T-helper 17 cell (primary cell): ENCODE measurements around the gene PDE6B. TPM values are rescaled to one million over a fixed set of nuclear protein-coding genes. Genes with fewer than 3 reads are reported as not detected.
A peak's percentile ranks its signal among the peaks of the same experiment; 100 is the strongest.

ENCODE experiments used
- ATAC-seq: fragments of 150-1000 bp; cut with Tn5 transposase; 2 replicates; pipeline ENCODE4 v1.10.0; 2021; ENCODE audit warnings: mild to moderate bottlenecking, moderate library complexity
- DNase-seq, 3 donors: peaks; one replicate each; pipeline versions ENCODE4 v3.0.0 to v3.0.0-alpha.2; 2020 to 2021
- H3K9me3 ChIP-seq: one replicate; pipeline ENCODE4 v1.7.0; 2013; ENCODE audit warnings: low read length, mild to moderate bottlenecking; ENCODE audit not compliant: control insufficient read depth, poor library complexity, severe bottlenecking
- H3K27ac Mint-ChIP-seq: one replicate; pipeline ENCODE4 v1.8.0; 2022; ENCODE audit warnings: mild to moderate bottlenecking, moderate library complexity, mixed read lengths
- H3K27me3 Mint-ChIP-seq: one replicate; pipeline ENCODE4 v1.8.0; 2022; ENCODE audit warnings: mixed read lengths
- H3K36me3 Mint-ChIP-seq: one replicate; pipeline ENCODE4 v1.8.0; 2022; ENCODE audit warnings: low read depth, mixed read lengths
- H3K4me1 Mint-ChIP-seq: one replicate; pipeline ENCODE4 v1.8.0; 2022; ENCODE audit warnings: mild to moderate bottlenecking, mixed read lengths
- H3K4me3 Mint-ChIP-seq: one replicate; pipeline ENCODE4 v1.8.0; 2022; ENCODE audit warnings: mild to moderate bottlenecking, moderate library complexity, mixed read lengths
- total RNA-seq, 4 donors: library from RNA in 2 of 4; stranded (reverse) in 2 of 4; gene quantifications; one replicate each; pipeline ENCODE4 v1.2.3 and lab custom pipeline; 2022 to 2026

PDE6B gene
- total RNA-seq, 2 donors from 2014 or later, result 10.2 to 11.5 TPM

GRCh38 chr4:656436-657337, 31.3 kb downstream of the PDE6B start:
- H3K9me3 ChIP-seq, result no peaks in the 10 kb centered on the region
- H3K4me1 Mint-ChIP-seq, result no peaks in the 10 kb centered on the region
- peak overlapping the region; percentile 19 for H3K4me3 Mint-ChIP-seq
- no peak for DNase-seq
- no peak for ATAC-seq
- H3K27ac Mint-ChIP-seq, result no peak overlapping the region
- H3K27me3 Mint-ChIP-seq, result no peaks in the 10 kb centered on the region
- peaks cover 3% of the 10 kb centered on the region for H3K36me3 Mint-ChIP-seq

GRCh38 chr4:657338-657833, 32.0 kb downstream of the PDE6B start:
- H3K4me3 Mint-ChIP-seq, result no peak overlapping the region
- H3K36me3 Mint-ChIP-seq, result peaks cover 3% of the 10 kb centered on the region
- ATAC-seq, result no peak
- DNase-seq, result no peak
- H3K27ac Mint-ChIP-seq, result no peak overlapping the region
- no peaks in the 10 kb centered on the region for H3K27me3 Mint-ChIP-seq
- H3K4me1 Mint-ChIP-seq, result no peaks in the 10 kb centered on the region
- no peaks in the 10 kb centered on the region for H3K9me3 ChIP-seq

DNA sequence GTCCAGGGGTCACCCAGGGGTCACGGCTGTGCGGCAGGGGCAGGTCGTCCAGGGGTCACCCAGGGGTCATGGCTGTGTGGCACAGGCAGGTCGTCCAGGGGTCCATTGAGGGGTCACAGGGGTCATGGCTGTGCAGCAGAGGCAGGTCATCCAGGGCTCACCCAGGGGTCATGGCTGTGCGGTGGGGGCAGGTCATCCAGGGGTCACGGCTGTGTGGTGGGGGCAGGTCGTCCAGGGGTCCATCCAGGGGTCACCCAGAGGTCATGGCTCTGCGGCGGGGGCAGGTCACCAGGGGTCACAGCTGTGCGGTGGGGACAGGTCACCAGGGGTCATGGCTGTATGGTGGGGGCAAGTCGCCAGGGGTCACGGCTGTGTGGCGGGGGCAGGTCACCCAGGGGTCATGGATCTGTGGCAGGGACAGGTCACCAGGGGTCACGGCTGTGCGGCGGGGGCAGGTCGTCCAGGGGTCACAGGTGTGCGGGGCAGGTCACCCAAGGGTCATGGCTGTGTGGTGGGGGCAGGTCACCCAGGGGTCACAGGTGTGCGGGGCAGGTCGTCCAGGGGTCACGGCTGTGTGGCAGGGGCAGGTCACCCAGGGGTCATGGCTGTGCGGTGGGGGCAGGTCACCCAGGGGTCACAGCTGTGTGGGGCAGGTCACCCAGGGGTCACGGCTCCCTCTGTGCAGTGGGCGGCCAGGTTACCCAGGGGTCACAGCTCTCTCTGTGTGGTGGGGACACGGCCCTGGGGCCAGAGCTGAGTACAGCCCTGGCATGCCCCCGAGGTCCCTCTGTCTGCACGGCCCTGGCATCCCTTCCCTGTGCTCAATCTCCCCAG, 32.7 kb downstream of the PDE6B start:
- Mint-ChIP-seq H3K4me3 (no peak overlapping the region), H3K4me1 (peaks cover under 1% of the 10 kb centered on the region), H3K27ac (no peak overlapping the region), H3K36me3 (peaks cover 3% of the 10 kb centered on the region), H3K27me3 (no peaks in the 10 kb centered on the region)
- no peak for DNase-seq
- ATAC-seq, result no peak
- H3K9me3 ChIP-seq, result no peaks in the 10 kb centered on the region

- Mint-ChIP-seq H3K27ac (no peak overlapping the region), H3K36me3 (peaks cover 3% of the 10 kb centered on the region), H3K4me3 (no peak overlapping the region), H3K27me3 (no peaks in the 10 kb centered on the region), H3K4me1 (peaks cover 2% of the 10 kb centered on the region)
- no peak for DNase-seq
- no peaks in the 10 kb centered on the region for H3K9me3 ChIP-seq
- no peak for ATAC-seq
These were observed 33.6 kb downstream of the PDE6B start for GRCh38 chr4:658681-659667.

GRCh38 chr4:659851-660250, 34.5 kb downstream of the PDE6B start:
- no peaks in the 10 kb centered on the region for H3K9me3 ChIP-seq
- Mint-ChIP-seq H3K27ac (no peak overlapping the region), H3K27me3 (no peaks in the 10 kb centered on the region), H3K4me3 (no peak overlapping the region), H3K36me3 (peaks cover 3% of the 10 kb centered on the region), H3K4me1 (peaks cover 4% of the 10 kb centered on the region)
- DNase-seq (no peak), ATAC-seq (no peak)

DNA sequence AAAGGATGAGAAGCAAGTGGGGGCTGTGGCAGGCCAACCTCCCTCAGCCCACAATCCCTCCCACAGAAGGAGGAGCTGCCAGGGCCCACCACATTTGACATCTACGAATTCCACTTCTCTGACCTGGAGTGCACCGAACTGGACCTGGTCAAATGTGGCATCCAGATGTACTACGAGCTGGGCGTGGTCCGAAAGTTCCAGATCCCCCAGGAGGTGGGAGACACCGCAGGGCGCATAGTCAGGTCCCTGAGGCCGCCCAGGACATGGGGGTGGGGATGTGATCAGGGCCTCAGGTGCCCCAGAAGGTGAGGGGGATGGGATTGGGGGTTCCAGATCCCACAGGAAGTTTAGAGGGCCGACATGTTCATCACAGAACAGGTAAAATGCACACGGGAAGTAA, 35.0 kb downstream of the PDE6B start:
- no peak for DNase-seq
- no peaks in the 10 kb centered on the region for H3K27me3 Mint-ChIP-seq
- peaks cover 5% of the 10 kb centered on the region for H3K4me1 Mint-ChIP-seq
- no peak for ATAC-seq
- H3K36me3 Mint-ChIP-seq, result peaks cover 3% of the 10 kb centered on the region
- H3K9me3 ChIP-seq, result no peaks in the 10 kb centered on the region
- no peak overlapping the region for H3K4me3 Mint-ChIP-seq
- H3K27ac Mint-ChIP-seq, result no peak overlapping the region

DNA sequence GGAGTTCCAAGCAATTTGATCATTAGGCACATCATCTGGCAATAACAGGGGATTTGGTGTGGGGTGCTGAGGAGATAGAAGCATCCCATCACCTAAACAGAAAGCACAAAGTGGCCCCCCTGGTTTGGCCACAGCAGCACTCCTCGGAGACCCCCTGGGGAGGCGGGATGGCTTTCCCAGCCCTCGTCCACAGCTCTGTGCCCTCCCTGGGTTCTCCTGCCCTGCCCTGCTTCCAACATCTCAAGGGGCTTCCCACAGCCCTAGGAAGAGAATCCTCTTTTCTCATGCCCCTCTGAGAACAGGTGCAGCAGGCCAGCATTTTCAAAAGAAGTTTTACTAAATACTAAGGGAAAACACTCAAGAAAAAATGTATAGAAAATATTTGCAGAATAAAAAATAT, 35.9 kb downstream of the PDE6B start:
- Mint-ChIP-seq H3K4me3 (no peak overlapping the region), H3K4me1 (peaks cover 7% of the 10 kb centered on the region), H3K27me3 (no peaks in the 10 kb centered on the region), H3K36me3 (peaks cover 3% of the 10 kb centered on the region), H3K27ac (peak overlapping the region; percentile 89)
- H3K9me3 ChIP-seq, result no peaks in the 10 kb centered on the region
- no peak for ATAC-seq
- DNase-seq, result no peak

DNA sequence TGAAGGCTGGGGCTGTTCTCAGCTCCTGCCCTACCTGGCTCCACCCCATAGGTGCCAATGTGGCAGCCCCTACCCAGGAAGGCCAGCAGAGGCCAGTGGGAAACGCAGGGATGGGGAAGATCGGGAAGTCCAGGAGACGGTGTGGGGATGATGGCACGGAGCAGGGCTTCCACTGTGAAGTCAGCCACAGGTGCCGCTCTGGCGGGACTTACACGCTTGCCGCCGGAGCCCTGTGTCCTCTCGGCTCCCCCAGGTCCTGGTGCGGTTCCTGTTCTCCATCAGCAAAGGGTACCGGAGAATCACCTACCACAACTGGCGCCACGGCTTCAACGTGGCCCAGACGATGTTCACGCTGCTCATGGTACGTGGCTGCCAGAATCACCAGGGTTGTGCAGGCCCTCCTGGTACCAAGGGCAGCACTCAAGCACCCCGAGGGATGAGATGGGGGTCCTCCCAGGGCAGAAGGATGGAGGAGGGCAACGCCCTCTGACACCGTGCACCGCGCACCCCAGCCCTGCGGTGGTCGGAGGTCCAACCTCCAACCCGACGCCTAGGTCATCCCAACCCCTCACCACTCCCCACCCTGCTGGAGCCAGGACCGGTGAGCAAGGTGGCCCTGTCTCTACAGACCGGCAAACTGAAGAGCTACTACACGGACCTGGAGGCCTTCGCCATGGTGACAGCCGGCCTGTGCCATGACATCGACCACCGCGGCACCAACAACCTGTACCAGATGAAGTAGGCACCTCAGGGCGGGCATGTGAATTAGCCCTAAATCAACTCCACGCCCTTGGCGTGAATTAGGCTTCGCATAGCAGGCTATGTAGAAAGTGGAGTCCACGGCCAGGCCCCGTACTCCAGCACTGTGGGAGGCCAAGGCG, 36.7 kb downstream of the PDE6B start:
- Mint-ChIP-seq H3K27me3 (no peaks in the 10 kb centered on the region), H3K4me3 (peak overlapping the region; percentile 89), H3K27ac (peak overlapping the region; percentile 89), H3K4me1 (peaks cover 7% of the 10 kb centered on the region), H3K36me3 (peaks cover 3% of the 10 kb centered on the region)
- H3K9me3 ChIP-seq, result no peaks in the 10 kb centered on the region
- DNase-seq, result no peak
- ATAC-seq, result no peak

GRCh38 chr4:663046-663437, 37.7 kb downstream of the PDE6B start:
- no peak for ATAC-seq
- no peak for DNase-seq
- peaks cover 7% of the 10 kb centered on the region for H3K4me1 Mint-ChIP-seq
- no peaks in the 10 kb centered on the region for H3K9me3 ChIP-seq
- peaks cover 3% of the 10 kb centered on the region for H3K36me3 Mint-ChIP-seq
- peak overlapping the region; percentile 89 for H3K27ac Mint-ChIP-seq
- H3K4me3 Mint-ChIP-seq, result peak overlapping the region; percentile 89
- H3K27me3 Mint-ChIP-seq, result no peaks in the 10 kb centered on the region

DNA sequence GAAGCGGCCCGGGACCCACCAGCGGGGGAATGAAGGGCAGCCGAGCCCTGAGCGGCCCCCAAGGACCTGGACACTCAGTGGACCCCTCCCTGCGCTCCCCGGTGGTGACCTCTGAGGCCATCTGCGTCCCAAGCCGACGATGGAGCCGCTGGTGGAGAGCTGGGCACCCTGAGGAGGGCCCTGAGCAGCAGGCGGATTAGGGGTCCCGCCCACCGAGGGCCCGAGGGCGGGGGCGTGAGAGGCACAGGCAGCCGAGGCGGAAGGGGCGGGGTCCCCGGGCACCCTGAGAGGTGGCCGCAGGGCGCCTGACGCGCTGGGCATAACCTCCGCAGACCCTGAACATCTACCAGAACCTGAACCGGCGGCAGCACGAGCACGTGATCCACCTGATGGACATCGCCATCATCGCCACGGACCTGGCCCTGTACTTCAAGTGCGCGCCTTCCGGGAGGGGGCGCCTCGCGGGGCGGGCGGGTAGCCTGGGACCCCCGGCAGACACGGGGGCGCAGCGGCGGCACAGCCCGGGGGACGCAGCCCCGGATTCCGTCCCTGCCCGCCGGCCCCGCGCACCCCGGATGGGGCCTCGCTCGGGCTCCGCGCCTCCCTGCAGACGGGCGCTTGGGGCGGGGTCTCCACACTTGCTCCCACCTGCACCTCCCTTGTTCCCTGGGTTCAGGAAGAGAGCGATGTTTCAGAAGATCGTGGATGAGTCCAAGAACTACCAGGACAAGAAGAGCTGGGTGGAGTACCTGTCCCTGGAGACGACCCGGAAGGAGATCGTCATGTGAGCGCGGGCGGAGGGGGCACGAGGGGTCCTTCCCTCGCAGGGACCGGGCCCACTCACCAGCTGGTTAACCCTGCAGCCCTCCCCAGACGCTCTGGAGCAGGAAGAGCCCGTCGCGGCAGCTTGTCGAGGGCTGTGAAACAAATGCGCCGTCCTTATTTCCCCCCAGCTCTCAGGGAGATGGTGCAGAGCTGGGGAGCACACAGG, 38.4 kb downstream of the PDE6B start:
- peak; percentile 56 to 65 (median 63) for DNase-seq
- H3K27me3 Mint-ChIP-seq, result no peaks in the 10 kb centered on the region
- no peaks in the 10 kb centered on the region for H3K9me3 ChIP-seq
- H3K27ac Mint-ChIP-seq, result peak overlapping the region; percentile 89
- H3K36me3 Mint-ChIP-seq, result peaks cover 3% of the 10 kb centered on the region
- ATAC-seq, result peak; percentile 84
- H3K4me1 Mint-ChIP-seq, result peaks cover 7% of the 10 kb centered on the region
- H3K4me3 Mint-ChIP-seq, result peak overlapping the region; percentile 89

GRCh38 chr4:664713-665231, 39.4 kb downstream of the PDE6B start:
- H3K4me1 Mint-ChIP-seq, result peaks cover 7% of the 10 kb centered on the region
- peaks cover 3% of the 10 kb centered on the region for H3K36me3 Mint-ChIP-seq
- ATAC-seq (no peak), DNase-seq (no peak)
- H3K27me3 Mint-ChIP-seq, result no peaks in the 10 kb centered on the region
- no peaks in the 10 kb centered on the region for H3K9me3 ChIP-seq
- H3K27ac Mint-ChIP-seq, result peak overlapping the region; percentile 89
- peak overlapping the region; percentile 89 for H3K4me3 Mint-ChIP-seq
